Stomach smooth muscle (tissue), 2 donors: ENCODE measurements around the gene AJAP1.

ENCODE experiments used
- H3K27ac ChIP-seq: one replicate; pipeline ENCODE4 v1.7.0; 2013; ENCODE audit warnings: mild to moderate bottlenecking, low read length, inconsistent platforms
- H3K27me3 ChIP-seq, 2 donors: one replicate each; pipeline ENCODE4 v1.7.0; 2013; ENCODE audit warnings: low read length in 2 of 2; ENCODE audit not compliant: insufficient read depth in 2 of 2, control insufficient read depth in 1 of 2
- H3K36me3 ChIP-seq, 2 donors: one replicate each; pipeline ENCODE4 v1.7.0; 2013; ENCODE audit warnings: low read length in 2 of 2; ENCODE audit not compliant: control insufficient read depth in 2 of 2, insufficient read depth in 2 of 2
- H3K4me1 ChIP-seq: one replicate; pipeline ENCODE4 v1.7.0; 2013; ENCODE audit warnings: low read length; ENCODE audit not compliant: control insufficient read depth, insufficient read depth
- H3K4me3 ChIP-seq, 2 donors: one replicate each; pipeline ENCODE4 v1.7.0; 2013; ENCODE audit warnings: low read length in 2 of 2
- H3K9ac ChIP-seq, 2 donors: one replicate each; pipeline ENCODE4 v1.7.0; 2013; ENCODE audit warnings: low read length in 2 of 2, mild to moderate bottlenecking in 1 of 2
- H3K9me3 ChIP-seq, 2 donors: one replicate each; pipeline ENCODE4 v1.7.0; 2013; ENCODE audit warnings: low read length in 2 of 2; ENCODE audit not compliant: control insufficient read depth in 2 of 2
- donor health status: healthy.
- donor health status: Pancreatic carcinoma.

The AJAP1 gene

DNA sequence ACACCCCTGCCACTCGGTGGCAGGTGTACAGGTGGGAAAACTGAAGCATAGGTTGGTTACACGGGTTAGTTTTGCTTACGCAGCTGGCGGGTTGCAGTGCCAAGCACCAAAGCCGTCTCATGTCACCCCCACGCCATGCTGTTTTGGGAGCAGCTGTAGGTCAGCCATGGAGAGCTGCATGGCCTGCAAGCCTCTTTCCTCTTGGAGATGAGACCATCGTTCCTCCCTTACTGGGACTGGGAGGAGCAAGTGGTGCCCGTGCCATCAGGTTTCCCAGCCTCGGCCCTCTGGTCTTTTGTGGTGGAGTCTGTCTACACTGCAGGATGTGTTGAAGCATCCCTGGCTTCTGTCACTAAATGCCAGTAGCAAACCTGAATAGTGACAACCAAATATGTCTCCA is 46.9 kb downstream of the AJAP1 start:
- H3K27ac ChIP-seq, result no peak overlapping the region

DNA sequence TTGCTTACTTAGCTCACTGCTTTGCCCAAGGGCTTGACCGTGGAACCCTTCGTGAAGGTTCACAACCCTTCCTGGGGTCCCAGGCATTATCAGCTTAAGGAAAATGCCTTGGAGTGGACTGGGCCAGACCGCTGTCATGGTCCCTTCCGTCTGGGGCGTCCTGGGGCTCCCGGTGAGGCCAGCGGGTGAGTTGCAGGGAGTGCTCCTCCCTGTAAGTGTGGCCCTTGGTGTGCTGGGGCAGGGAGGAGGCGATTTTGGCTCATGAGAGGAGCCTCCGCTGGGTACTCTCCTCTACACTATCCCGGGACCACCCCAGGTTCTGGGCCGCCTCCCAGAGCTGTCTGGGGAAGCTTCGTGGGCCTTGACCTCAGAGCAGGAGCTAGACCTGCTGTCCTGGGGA is 48.1 kb downstream of the AJAP1 start:
- H3K27ac ChIP-seq, result no peak overlapping the region
- peaks cover 0 to 8% of the 10 kb centered on the region in 2 donors for H3K27me3 ChIP-seq

More for the DNA sequence above, 46.9 kb downstream of the AJAP1 start:
- Histone ChIP-seq H3K36me3 (no peaks in the 10 kb centered on the region), H3K9me3 (no peaks in the 10 kb centered on the region), H3K4me3 (no peak overlapping the region), H3K9ac (no peak overlapping the region), H3K4me1 (no peaks in the 10 kb centered on the region), H3K27me3 (peaks cover 0 to 7% of the 10 kb centered on the region in 2 donors)

DNA sequence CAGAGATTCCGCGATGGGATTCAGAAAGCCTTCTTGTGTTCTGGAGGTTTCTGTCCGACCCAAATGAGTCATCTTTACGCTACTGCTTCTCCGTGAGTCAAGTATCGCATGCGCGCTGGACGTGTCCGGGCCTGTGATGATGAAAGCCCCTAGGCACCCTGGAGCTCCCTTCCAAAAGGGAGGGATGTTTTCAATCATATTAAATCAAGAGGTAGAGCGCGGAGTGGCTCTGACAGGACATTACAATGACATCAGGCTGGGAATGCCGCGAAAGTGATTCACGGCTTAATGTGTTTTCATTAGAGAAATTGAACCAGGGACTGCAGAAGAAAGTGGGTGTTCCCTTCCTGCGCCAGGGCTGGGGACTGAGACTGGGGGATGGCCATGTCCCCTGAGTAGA is 48.5 kb downstream of the AJAP1 start:
- Histone ChIP-seq H3K27ac (no peak overlapping the region), H3K4me1 (no peaks in the 10 kb centered on the region), H3K9me3 (no peaks in the 10 kb centered on the region), H3K36me3 (no peaks in the 10 kb centered on the region), H3K27me3 (peaks cover 0 to 8% of the 10 kb centered on the region in 2 donors), H3K4me3 (no peak overlapping the region), H3K9ac (no peak overlapping the region)

More for the DNA sequence above, 48.1 kb downstream of the AJAP1 start:
- Histone ChIP-seq H3K9ac (no peak overlapping the region), H3K36me3 (no peaks in the 10 kb centered on the region), H3K9me3 (no peaks in the 10 kb centered on the region), H3K4me3 (no peak overlapping the region), H3K4me1 (no peaks in the 10 kb centered on the region)

DNA sequence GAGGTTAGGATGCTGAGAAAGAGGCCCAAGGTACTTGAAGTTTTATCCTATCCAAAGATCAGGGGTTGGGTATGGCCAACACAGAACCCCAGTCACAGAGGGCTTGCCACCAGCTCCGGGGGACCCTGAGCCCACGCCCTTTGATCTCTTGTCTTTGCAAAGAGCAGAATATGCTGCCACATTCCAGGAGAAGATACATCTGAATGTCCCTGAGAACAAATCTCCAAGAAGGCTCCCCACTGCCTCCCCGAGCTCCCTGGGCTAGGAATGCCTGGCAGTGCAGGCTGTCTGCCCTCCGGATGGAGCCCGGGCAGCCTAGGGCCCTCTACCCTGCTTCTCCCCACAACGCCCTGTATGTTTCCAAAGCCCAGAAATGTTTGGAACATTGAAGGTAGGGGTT is 49.2 kb downstream of the AJAP1 start:
- H3K4me1 ChIP-seq, result no peaks in the 10 kb centered on the region
- H3K27ac ChIP-seq, result no peak overlapping the region
- no peaks in the 10 kb centered on the region for H3K9me3 ChIP-seq
- no peak overlapping the region for H3K9ac ChIP-seq
- peaks cover 0 to 8% of the 10 kb centered on the region in 2 donors for H3K27me3 ChIP-seq
- H3K36me3 ChIP-seq, result no peaks in the 10 kb centered on the region
- H3K4me3 ChIP-seq, result no peak overlapping the region

GRCh38 chr1:4708840-4709507 is 54.6 kb downstream of the AJAP1 start:
- Histone ChIP-seq H3K4me3 (no peak overlapping the region), H3K27me3 (peaks cover 13 to 17% of the 10 kb centered on the region in 2 donors), H3K9me3 (no peaks in the 10 kb centered on the region), H3K9ac (no peak overlapping the region), H3K4me1 (no peaks in the 10 kb centered on the region), H3K36me3 (no peaks in the 10 kb centered on the region), H3K27ac (no peak overlapping the region)

DNA sequence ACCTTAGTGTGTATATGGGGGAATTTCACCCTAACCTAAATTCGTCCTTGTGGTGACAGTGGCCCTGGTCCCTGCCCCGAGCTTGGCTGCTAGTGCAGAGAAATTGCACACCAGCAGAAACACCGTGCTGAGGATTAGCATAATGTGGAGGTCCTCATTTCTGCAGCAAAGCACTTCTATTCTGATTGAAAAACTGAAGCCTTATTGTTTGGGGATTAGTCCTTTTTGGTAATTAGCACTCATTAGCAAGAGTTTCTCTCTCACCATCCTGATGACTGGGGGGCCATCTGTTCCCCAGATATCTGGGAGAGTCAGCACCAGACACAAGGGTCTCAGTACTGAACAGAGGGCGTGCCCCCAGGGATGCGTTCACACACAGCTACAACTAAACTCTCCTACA is 55.2 kb downstream of the AJAP1 start:
- Histone ChIP-seq H3K4me3 (no peak overlapping the region), H3K9me3 (no peaks in the 10 kb centered on the region), H3K27me3 (peaks cover 13 to 17% of the 10 kb centered on the region in 2 donors), H3K4me1 (no peaks in the 10 kb centered on the region), H3K36me3 (no peaks in the 10 kb centered on the region), H3K27ac (no peak overlapping the region), H3K9ac (no peak overlapping the region)

- H3K4me1 ChIP-seq, result no peaks in the 10 kb centered on the region
- no peak overlapping the region for H3K4me3 ChIP-seq
- H3K9ac ChIP-seq, result no peak overlapping the region
- no peak overlapping the region for H3K27ac ChIP-seq
- peaks cover 13 to 14% of the 10 kb centered on the region in 2 donors for H3K27me3 ChIP-seq
- H3K9me3 ChIP-seq, result no peaks in the 10 kb centered on the region
- H3K36me3 ChIP-seq, result no peaks in the 10 kb centered on the region
These were observed 56.4 kb downstream of the AJAP1 start for GRCh38 chr1:4710592-4711415.

DNA sequence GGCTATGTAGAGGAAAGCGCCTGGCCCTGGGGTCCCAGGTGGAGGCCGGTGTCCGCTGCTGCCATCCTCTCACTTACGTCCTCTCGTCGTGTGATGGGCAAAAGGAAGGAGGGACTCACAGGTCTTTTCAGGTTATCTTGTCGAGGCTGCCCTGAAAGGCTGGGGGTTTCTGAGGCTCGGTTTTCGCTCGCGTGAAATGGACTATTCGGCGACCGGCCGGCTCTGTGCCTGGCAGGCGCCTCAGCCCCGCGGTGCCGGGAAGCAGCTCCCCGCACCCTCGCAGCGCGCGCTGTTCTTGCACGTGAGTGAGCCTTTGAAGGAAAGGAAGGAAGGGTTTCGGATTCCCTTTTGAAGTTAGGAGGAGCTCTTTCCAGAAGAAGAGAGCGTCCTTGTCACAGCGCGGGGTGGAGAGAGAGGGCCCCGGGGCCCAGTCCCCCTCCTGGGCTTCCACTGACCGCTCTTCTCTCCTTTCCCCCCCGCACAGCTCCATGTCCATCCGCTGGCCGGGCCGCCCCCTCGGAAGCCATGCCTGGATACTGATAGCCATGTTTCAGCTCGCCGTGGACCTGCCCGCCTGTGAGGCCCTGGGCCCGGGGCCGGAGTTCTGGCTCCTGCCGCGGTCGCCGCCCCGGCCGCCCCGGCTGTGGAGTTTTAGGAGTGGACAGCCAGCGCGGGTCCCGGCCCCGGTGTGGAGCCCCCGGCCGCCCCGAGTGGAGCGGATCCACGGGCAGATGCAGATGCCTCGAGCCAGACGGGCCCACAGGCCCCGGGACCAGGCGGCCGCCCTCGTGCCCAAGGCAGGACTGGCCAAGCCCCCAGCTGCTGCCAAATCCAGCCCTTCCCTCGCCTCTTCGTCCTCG is 57.2 kb downstream of the AJAP1 start:
- H3K9me3 ChIP-seq, result no peaks in the 10 kb centered on the region
- H3K36me3 ChIP-seq, result no peaks in the 10 kb centered on the region
- no peaks in the 10 kb centered on the region for H3K4me1 ChIP-seq
- peaks cover 13 to 14% of the 10 kb centered on the region in 2 donors for H3K27me3 ChIP-seq
- H3K27ac ChIP-seq, result no peak overlapping the region
- no peak overlapping the region for H3K9ac ChIP-seq
- no peak overlapping the region for H3K4me3 ChIP-seq

GRCh38 chr1:4713669-4714068 is 59.3 kb downstream of the AJAP1 start:
- H3K27me3 ChIP-seq, result peaks cover 12 to 13% of the 10 kb centered on the region in 2 donors
- no peaks in the 10 kb centered on the region for H3K4me1 ChIP-seq
- H3K27ac ChIP-seq, result no peak overlapping the region
- no peaks in the 10 kb centered on the region for H3K36me3 ChIP-seq
- H3K9ac ChIP-seq, result no peak overlapping the region
- no peaks in the 10 kb centered on the region for H3K9me3 ChIP-seq
- H3K4me3 ChIP-seq, result no peak overlapping the region

DNA sequence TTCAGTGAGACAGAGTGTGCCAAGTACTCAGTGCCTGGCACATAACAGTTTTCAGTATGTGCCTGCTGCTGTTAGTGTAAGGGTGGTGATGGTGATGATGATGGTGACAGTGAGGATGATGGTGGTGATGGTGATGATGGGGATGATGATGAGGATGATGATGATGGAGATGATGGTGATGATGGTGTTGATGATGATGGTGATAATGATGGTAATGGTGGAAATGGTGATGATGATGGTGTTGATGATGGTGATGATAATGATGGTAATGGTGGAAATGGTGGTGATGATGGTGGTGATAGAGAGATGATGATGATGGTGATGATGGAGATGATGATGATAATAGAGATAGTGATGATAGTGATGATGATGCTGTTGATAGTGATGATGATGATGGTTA is 62.0 kb downstream of the AJAP1 start:
- peaks cover 2 to 3% of the 10 kb centered on the region in 2 donors for H3K27me3 ChIP-seq
- H3K4me3 ChIP-seq, result no peak overlapping the region
- H3K4me1 ChIP-seq, result no peaks in the 10 kb centered on the region
- no peak overlapping the region for H3K9ac ChIP-seq
- H3K36me3 ChIP-seq, result no peaks in the 10 kb centered on the region
- H3K9me3 ChIP-seq, result no peaks in the 10 kb centered on the region
- H3K27ac ChIP-seq, result no peak overlapping the region
